ENCODE data around the gene DCLK2. TPM values are rescaled to one million over a fixed set of nuclear protein-coding genes. Genes with fewer than 3 reads are reported as not detected.

Gene DCLK2
- total and polyA plus RNA-seq, 2 of the 8 experiments (the other 6 are each of a cell fraction or from before 2014, with no cell fraction given) = 0.32 to 0.37 TPM

DNA sequence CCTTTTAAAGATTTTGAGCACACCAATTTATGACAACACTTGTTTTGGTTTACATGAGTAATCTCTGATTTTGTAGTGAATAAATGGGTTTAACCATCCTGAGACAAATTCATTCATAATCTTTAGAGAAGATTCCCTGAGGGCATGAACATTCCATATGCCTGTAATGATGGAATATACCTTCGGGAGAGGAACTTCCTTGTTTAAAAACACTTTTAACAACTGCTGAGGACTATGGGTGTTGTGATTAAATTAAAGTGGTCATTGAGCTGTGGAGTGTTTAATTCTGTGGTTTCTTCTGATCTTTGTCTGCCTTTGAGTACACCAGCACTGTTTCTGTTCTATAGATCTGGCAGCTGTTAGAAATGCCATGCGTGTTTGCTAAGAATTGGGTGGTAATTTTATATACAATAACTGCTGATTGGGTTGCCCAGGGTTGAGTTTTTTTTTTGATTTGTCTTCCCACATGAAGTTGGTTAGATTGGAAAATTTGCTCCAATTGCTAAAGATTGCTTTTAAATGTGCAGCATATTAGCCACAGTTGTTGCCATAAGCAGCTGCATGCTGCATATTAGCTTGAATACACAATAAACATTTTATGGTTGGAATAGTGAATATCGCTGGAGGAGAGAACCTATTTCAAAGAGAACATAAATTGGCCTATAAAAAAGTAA lies 86.8 kb downstream of the DCLK2 start:
- H4K91ac ChIP-seq (replicated peaks; ENCODE audit: insufficient read length, low read length) = no peak overlapping the region
- no peak overlapping the region for H3K27ac ChIP-seq (ENCODE audit: low read depth, low read length)
- H2AK5ac ChIP-seq (ENCODE audit: low read depth, low read length) = no peak overlapping the region
- no peak overlapping the region for H3K9ac ChIP-seq (replicated peaks in 1 of 4; ENCODE audit: extremely low read depth in 1 of 4, low read depth in 3 of 4, low read length in 3 of 4)
- TF ChIP-seq SAP30 (IDR thresholded peaks at IDR 0.05; ENCODE audit: insufficient read depth, insufficient replicate concordance, low read length) (no peak), PHF8 (conservative IDR thresholded peaks at IDR 0.05; ENCODE audit: low read depth, low read length) (no peak), CREB1 (IDR thresholded peaks at IDR 0.05) (no peak), BRCA1 (IDR thresholded peaks at IDR 0.05; ENCODE audit: low read depth, low read length) (no peak), SUZ12 (IDR thresholded peaks at IDR 0.05; ENCODE audit: low read length) (no peak), MAFK (IDR thresholded peaks at IDR 0.05; ENCODE audit: low read depth, low read length) (no peak), TCF12 (IDR thresholded peaks at IDR 0.05; ENCODE audit: low read depth, low read length) (no peak)
- TF ChIP-seq, protein P1, sequence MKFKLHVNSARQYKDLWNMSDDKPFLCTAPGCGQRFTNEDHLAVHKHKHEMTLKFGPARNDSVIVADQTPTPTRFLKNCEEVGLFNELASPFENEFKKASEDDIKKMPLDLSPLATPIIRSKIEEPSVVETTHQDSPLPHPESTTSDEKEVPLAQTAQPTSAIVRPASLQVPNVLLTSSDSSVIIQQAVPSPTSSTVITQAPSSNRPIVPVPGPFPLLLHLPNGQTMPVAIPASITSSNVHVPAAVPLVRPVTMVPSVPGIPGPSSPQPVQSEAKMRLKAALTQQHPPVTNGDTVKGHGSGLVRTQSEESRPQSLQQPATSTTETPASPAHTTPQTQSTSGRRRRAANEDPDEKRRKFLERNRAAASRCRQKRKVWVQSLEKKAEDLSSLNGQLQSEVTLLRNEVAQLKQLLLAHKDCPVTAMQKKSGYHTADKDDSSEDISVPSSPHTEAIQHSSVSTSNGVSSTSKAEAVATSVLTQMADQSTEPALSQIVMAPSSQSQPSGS (IDR thresholded peaks at IDR 0.05; ENCODE audit: low read length) = no peak
- no peak overlapping the region for H4K5ac ChIP-seq (ENCODE audit: insufficient read length, low read depth, low read length)
- H2BK120ac ChIP-seq (replicated peaks; ENCODE audit: low read depth, low read length) = no peak overlapping the region
- POLR2A ChIA-PET (ENCODE audit: partially characterized antibody) = no interaction called here
- no peaks in the 10 kb centered on the region for H4K20me1 ChIP-seq (replicated peaks in 1 of 2; ENCODE audit: control insufficient read depth in 1 of 2, insufficient read depth in 2 of 2, low read length in 2 of 2)
- H3K23ac ChIP-seq (ENCODE audit: insufficient read length) = no peak overlapping the region
- no peak overlapping the region for H3K18ac ChIP-seq (ENCODE audit: extremely low read depth, low read length)
- H3K27me3 ChIP-seq (replicated peaks in 1 of 4; ENCODE audit: control insufficient read depth in 3 of 4, extremely low read depth in 1 of 4, insufficient read depth in 3 of 4, low read length in 3 of 4) = no peaks in the 10 kb centered on the region
- no peak overlapping the region for H3K4me3 ChIP-seq (ENCODE audit: extremely low read depth in 1 of 4, insufficient read depth in 2 of 4, low read depth in 3 of 4, low read length in 4 of 4)
- H3K56ac ChIP-seq (replicated peaks; ENCODE audit: insufficient read length, low read depth, low read length) = no peak overlapping the region
- CTCF ChIA-PET (ENCODE audit: partially characterized antibody) = no interaction called here
- H2BK15ac ChIP-seq (ENCODE audit: low read length) = no peak overlapping the region
- H3K23me2 ChIP-seq (ENCODE audit: low read depth, low read length) = no peaks in the 10 kb centered on the region
- H2AFZ ChIP-seq (ENCODE audit: low read length) = no peak overlapping the region
- H3K36me3 ChIP-seq (ENCODE audit: control insufficient read depth in 2 of 4, insufficient read depth in 4 of 4, low read length in 3 of 4) = no peaks in the 10 kb centered on the region
- FAIRE-seq (no peak), DNase-seq (ENCODE audit: low read depth in 1 of 2, low spot score in 2 of 2) (no peak)
- H3K4me2 ChIP-seq (ENCODE audit: insufficient read depth in 1 of 2, low read depth in 2 of 2, low read length in 2 of 2) = no peak overlapping the region
- H2BK5ac ChIP-seq (ENCODE audit: low read depth, low read length) = no peak overlapping the region
- no peak overlapping the region for H2BK20ac ChIP-seq (ENCODE audit: low read length)
- no peaks in the 10 kb centered on the region for H3K79me1 ChIP-seq (ENCODE audit: low read depth, low read length)
- H3K79me2 ChIP-seq (ENCODE audit: control insufficient read depth in 1 of 2, insufficient read depth in 2 of 2, low read length in 2 of 2) = no peaks in the 10 kb centered on the region
- WGBS, 2 experiments (ENCODE audit: extremely low coverage in 1 of 2, insufficient coverage in 1 of 2, insufficient read length in 1 of 2, insufficient replicate concordance in 2 of 2, low coverage in 1 of 2, low lambda C conversion rate in 2 of 2, missing lambda C conversion rate in 1 of 2) = 94% methylated on average over 3 of the region's 3 CpGs; no CpG with 5 or more reads in 1 of the 2 experiments
- no peak overlapping the region for H3K14ac ChIP-seq (ENCODE audit: insufficient read length)
- H4K8ac ChIP-seq (ENCODE audit: extremely low read depth, insufficient read depth, low read length) = no peak overlapping the region
- H3K4ac ChIP-seq (replicated peaks; ENCODE audit: insufficient read length, low read depth, low read length) = no peak overlapping the region
- H2BK12ac ChIP-seq (ENCODE audit: low read depth, low read length) = no peak overlapping the region
- H3K9me3 ChIP-seq (ENCODE audit: insufficient read depth in 2 of 2, low read depth in 1 of 2, low read length in 1 of 2) = no peaks in the 10 kb centered on the region
- no peaks in the 10 kb centered on the region for H3K4me1 ChIP-seq (replicated peaks in 1 of 4; ENCODE audit: control insufficient read depth in 3 of 4, insufficient read depth in 4 of 4, low read length in 3 of 4)
